Stimulated activated CD4-positive, alpha-beta T cell treated with anti-CD3 and anti-CD28 coated beads, Interleukin-2, amount 100 ng/mL, for 48 hours (primary cell): ENCODE data around the gene RIPPLY3.

Experiments used
- DNase-seq, 2 donors: peaks; one replicate each; pipeline ENCODE4 v3.0.0-alpha.2; 2020

Gene RIPPLY3

DNA sequence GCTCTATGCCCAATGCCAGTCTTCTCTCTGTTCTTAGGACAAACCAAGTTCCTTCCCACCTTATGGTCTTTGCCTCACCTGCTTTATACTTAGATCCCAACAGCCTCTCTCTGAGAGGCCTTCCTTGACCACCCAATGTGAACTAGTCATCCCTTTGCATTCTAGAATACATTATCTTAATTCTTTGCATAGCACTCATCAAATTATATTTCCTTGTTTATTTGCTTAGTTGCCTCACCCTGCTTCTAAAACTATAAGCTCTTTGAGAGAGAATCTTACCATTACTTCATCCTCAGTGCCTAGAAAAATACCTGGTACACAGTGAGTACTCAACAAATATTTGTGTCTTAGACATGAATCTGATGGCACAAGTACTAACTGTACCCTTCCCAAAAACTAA is 58.3 kb downstream of the RIPPLY3 start:
- no peak for DNase-seq

DNA sequence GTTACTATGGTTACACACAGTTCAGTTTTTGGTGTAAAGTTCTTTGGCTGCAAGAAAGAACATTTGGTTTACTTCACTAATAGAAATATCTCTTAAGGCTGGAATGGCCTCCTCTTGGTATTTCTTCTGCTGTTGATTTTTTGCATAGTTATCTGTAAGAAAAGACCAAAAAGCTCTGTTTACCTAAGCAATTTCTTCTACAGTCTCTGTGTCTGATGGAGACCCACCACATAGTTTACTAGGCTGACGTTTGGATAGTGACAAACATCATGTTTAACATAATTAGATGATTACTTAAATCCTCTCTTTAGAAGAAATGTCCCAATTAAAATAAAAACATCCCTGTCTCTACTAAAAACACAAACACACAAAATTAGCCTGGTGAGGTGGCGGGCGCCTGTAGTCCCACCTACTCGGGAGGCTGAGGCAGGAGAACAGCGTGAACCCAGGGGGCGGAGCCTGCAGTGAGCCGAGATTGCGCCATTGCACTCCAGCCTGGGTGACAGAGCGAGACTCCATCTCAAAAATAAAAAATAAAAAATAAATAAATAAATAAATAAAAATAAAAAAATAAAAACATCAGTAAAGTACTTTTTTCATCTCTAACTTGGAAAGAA is 59.2 kb downstream of the RIPPLY3 start:
- DNase-seq, result no peak
